Testis (tissue), 3 donors: ENCODE results near the gene BZW2. TPM values are rescaled to one million over a fixed set of nuclear protein-coding genes. Genes with fewer than 3 reads are reported as not detected.

Experiments
- DNase-seq: peaks from one replicate; pipeline ENCODE4 v3.0.0-alpha.2; 2019
- H3K27ac ChIP-seq, 2 donors: fragments of 200-600 bp; sonication (generic); one replicate each; pipeline ENCODE4 v1.5.1; 2019
- H3K27me3 ChIP-seq: fragments of 200-600 bp; sonication (generic); one replicate; pipeline ENCODE4 v1.5.1; 2019
- H3K36me3 ChIP-seq: fragments of 200-600 bp; sonication (generic); one replicate; pipeline ENCODE4 v1.5.1; 2017; ENCODE audit warnings: low read depth; ENCODE audit errors: missing control alignments
- H3K4me1 ChIP-seq: fragments of 200-600 bp; sonication (generic); one replicate; pipeline ENCODE4 v1.5.1; 2019
- H3K4me3 ChIP-seq, 2 donors: fragments of 200-600 bp; sonication (generic); one replicate each; pipeline ENCODE4 v1.5.1; 2017 to 2019
- H3K9me3 ChIP-seq: fragments of 200-600 bp; sonication (generic); one replicate; pipeline ENCODE4 v1.5.1; 2017
- CTCF ChIP-seq, 3 experiments: fragments of 450-650 bp in 2 of 3; fragments of 200-600 bp in 1 of 3; sonication (generic) in 1 of 3; IDR thresholded peaks; one replicate each; pipeline ENCODE4 v1.5.1; 2016 to 2019; ENCODE audit warnings: antibody characterized with exemption in 3 of 3, mild to moderate bottlenecking in 2 of 3, moderate library complexity in 1 of 3
- POLR2A ChIP-seq: fragments of 450-650 bp; IDR thresholded peaks from one replicate; pipeline ENCODE4 v1.6.1; 2017; ENCODE audit warnings: antibody characterized with exemption, mild to moderate bottlenecking, moderate library complexity
- WGBS, 2 donors: methylation state at CpG; one replicate each; pipeline ENCODE4 v1.1.5; 2018; 5-methylcytosine and 5-hydroxymethylcytosine counted together
- intact Hi-C: fragments of 100-400 bp; cut with DNase I; formaldehyde crosslinking; loops from one replicate; pipeline ENCODE4 v1.15.1; 2023; ENCODE audit warnings: low total_unique reads
- polyA plus RNA-seq: library from polyadenylated mRNA; stranded (reverse); fragments of 350-450 nt; fragmentation: Illumina TruSeq; extraction: RNeasy Lipid Tissue Mini Kit (QIAGEN cat#74804); gene quantifications from one replicate; pipeline ENCODE4 v1.2.3, GENCODE V29; 2014; ENCODE audit warnings: low read depth, low replicate concordance; ENCODE audit not compliant: insufficient read depth
- total RNA-seq, 2 donors: library from RNA; depleted of rRNA; stranded (reverse); fragments of >200 nt; gene quantifications; one replicate each; pipeline ENCODE4 v1.2.3, GENCODE V29; 2016

The BZW2 gene
- total and polyA plus RNA-seq, 3 donors from 2014 or later: 23.2 to 36.5 (median 25.8) TPM

- 57 to 60% methylated on average over 4 of the region's 4 CpGs for WGBS, 2 donors
- no peaks in the 10 kb centered on the region for H3K27me3 ChIP-seq
- TF ChIP-seq POLR2A (no peak), CTCF (IDR thresholded peaks at IDR 0.05) (no peak)
- H3K27ac ChIP-seq: no peak overlapping the region
- H3K36me3 ChIP-seq: no peaks in the 10 kb centered on the region
- intact Hi-C loops: no loop called here
- H3K4me1 ChIP-seq: no peaks in the 10 kb centered on the region
- H3K9me3 ChIP-seq: no peaks in the 10 kb centered on the region
- no peak for DNase-seq
- no peak overlapping the region for H3K4me3 ChIP-seq
Observed at GRCh38 chr7:16616122-16616521, 29.9 kb upstream of the BZW2 start.

- Histone ChIP-seq H3K27me3 (no peaks in the 10 kb centered on the region), H3K27ac (no peak overlapping the region), H3K4me3 (no peak overlapping the region), H3K36me3 (no peaks in the 10 kb centered on the region), H3K9me3 (no peaks in the 10 kb centered on the region), H3K4me1 (no peaks in the 10 kb centered on the region)
- 47 to 52% methylated on average over 5 to 18 of the region's 18 CpGs for WGBS, 2 donors
- intact Hi-C loops: no loop called here
- no peak for TF ChIP-seq CTCF (IDR thresholded peaks at IDR 0.05)
- no peak for TF ChIP-seq POLR2A
- DNase-seq: no peak
Observed at GRCh38 chr7:16616542-16616941, 29.4 kb upstream of the BZW2 start.

- Histone ChIP-seq H3K4me3 (no peak overlapping the region), H3K4me1 (no peaks in the 10 kb centered on the region), H3K27ac (no peak overlapping the region), H3K27me3 (no peaks in the 10 kb centered on the region), H3K36me3 (no peaks in the 10 kb centered on the region), H3K9me3 (no peaks in the 10 kb centered on the region)
- TF ChIP-seq CTCF (IDR thresholded peaks at IDR 0.05) (no peak), POLR2A (no peak)
- no peak for DNase-seq
- WGBS, 2 donors: 98% methylated on average over 2 of the region's 2 CpGs
- intact Hi-C loops: no loop called here
Observed at GRCh38 chr7:16619979-16620408, 26.0 kb upstream of the BZW2 start.

GRCh38 chr7:16626388-16626787 is 19.6 kb upstream of the BZW2 start:
- TF ChIP-seq CTCF (IDR thresholded peaks at IDR 0.05): no peak
- no peak for TF ChIP-seq POLR2A
- intact Hi-C loops: no loop called here

GRCh38 chr7:16627236-16627635 is 18.7 kb upstream of the BZW2 start:
- intact Hi-C loops: no loop called here
- DNase-seq: no peak
- H3K36me3 ChIP-seq: no peaks in the 10 kb centered on the region
- no peaks in the 10 kb centered on the region for H3K9me3 ChIP-seq
- H3K27ac ChIP-seq: no peak overlapping the region
- no peaks in the 10 kb centered on the region for H3K4me1 ChIP-seq
- TF ChIP-seq POLR2A: no peak
- no peak for TF ChIP-seq CTCF (IDR thresholded peaks at IDR 0.05)
- WGBS, 2 donors: 88 to 94% methylated on average over 2 of the region's 2 CpGs
- H3K4me3 ChIP-seq: no peak overlapping the region
- H3K27me3 ChIP-seq: no peaks in the 10 kb centered on the region

More at GRCh38 chr7:16626388-16626787, 19.6 kb upstream of the BZW2 start:
- no peaks in the 10 kb centered on the region for H3K27me3 ChIP-seq
- H3K9me3 ChIP-seq: no peaks in the 10 kb centered on the region
- H3K27ac ChIP-seq: no peak overlapping the region
- 46 to 82% methylated on average over 2 of the region's 2 CpGs for WGBS, 2 donors
- H3K4me3 ChIP-seq: no peak overlapping the region
- DNase-seq: no peak
- H3K4me1 ChIP-seq: no peaks in the 10 kb centered on the region
- no peaks in the 10 kb centered on the region for H3K36me3 ChIP-seq
